Astrocyte of the hippocampus (primary cell): ENCODE measurements around the gene TTC17.
A peak's percentile ranks its signal among the peaks of the same experiment; 100 is the strongest.
"Not testable (repeated sequence)": the region's sequence is repeated elsewhere in the genome, so short reads cannot be mapped to it uniquely, and the experiment has no call there.

Experiments
- DNase-seq: peaks from one replicate; pipeline ENCODE4 v3.0.0; 2011; ENCODE audit warnings: low read depth, low spot score

The TTC17 gene

DNA sequence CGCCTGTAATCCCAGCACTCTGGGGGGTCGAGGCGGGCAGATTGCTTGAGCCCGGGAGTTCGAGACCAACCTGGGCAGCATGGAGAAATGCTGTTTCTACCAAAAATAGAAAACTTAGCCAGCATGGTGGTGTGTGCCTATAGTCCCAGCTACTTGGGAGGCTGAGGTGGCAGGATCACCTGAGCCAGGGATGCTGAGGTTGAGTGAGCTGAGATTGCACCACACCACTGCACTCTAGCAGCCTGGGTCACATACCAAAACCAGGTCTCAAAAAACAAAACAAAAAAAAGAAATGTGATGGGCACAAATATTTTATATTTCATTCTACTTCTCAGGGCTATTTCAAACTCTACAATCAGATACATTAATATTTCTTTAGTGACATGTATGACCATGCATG, 25.7 kb downstream of the TTC17 start:
- no peak for DNase-seq

DNA sequence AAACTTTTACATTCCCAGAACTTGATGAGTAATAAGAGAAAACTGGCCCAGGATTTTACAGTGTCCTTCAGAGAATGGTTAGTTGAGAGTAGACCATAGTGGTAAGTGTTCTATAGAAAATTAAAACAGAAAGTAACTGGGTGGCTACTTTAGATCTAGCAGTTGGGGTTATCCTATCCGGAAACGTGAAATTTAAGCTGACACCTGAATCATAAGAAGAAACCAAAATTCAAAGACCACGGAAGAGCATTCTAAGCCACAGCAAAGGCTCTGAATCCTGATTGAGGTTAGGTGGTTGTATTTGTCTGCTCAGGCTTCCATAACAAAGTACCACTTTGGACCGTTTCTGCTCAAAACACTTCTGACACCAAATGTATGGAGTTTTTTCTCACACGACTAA, 34.0 kb downstream of the TTC17 start:
- DNase-seq: no peak

GRCh38 chr11:43393765-43394355, 35.1 kb downstream of the TTC17 start:
- DNase-seq: no peak

DNA sequence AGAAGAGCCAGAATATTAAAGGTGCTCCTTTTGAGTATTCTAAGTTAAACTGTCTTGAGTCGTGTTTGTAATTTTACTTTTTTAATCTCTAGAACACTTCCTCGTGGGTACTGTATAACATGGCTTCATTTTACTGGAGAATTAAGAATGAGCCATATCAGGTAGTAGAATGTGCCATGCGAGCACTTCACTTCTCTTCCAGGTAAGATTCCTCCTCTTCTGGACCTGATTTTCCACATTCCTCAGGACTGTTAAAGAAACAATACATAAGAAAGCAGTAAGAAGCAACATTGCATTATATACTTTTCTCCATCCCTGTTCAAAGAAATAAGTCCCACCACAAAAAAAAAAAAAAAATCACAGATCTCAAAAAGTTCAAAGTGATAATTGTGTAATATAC, 37.9 kb downstream of the TTC17 start:
- no peak for DNase-seq

DNA sequence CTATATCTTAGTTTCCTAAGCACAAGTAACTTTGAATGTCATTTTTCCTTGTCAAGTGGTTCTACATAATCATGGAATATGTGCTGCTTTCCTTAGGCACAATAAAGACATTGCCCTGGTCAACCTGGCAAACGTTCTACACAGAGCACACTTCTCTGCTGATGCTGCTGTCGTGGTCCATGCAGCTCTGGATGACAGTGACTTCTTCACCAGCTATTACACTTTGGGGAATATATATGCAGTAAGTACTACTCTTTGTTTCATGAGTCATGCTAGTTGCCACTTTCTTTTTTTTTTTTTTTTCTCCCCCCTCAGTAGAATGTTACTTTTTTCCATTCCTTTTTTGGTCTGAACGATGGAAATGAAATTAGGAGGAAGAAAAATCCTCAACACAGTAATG, 38.5 kb downstream of the TTC17 start:
- no peak for DNase-seq

DNA sequence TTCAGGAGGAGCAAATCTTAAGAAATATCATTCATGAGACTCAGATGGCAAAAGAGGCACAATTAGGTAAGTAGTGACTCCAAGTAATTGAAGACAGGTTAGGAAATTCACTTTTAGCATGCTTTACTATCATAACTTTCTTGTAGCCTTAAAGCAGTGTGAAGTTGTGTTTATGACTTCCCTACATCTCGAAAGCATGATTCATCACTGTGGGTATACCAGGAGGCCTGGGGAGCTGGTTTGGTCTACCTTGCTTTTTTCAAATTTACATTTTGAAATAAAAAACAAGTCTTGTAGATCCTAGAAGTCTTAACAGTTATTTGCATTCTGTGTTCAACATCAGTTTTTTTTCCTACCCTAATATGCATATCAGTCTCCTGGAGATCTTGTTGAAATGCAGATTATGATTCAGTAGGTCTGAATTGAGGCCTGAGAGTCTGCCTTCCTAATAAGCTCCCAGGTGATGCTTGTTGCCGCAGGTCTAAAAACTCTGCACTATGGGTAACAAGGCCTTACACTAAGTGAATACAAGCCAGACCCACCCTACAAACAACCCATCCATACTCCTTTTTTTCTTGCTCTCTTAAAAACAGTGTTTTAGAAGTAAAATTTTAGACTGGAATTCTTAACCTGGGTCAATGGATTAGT, 41.4 kb downstream of the TTC17 start:
- DNase-seq: peak; percentile 23

DNA sequence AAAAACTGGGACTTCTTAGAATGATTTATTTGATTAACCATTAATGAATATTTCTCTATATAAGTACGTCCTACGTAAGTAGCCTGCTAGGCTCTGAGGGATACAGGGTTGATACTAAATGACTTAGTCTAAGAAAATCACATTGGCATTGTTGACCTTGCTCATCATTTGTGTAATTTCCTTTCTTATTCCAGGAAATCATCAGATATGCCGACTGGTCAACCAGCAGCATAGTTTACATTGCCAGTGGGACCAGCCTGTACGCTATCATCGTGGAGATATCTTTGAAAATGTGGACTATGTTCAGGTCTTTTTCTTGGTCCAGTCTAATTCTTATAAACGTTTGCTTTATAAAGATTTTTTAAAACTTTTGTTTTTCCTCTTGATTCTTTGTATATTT, 42.5 kb downstream of the TTC17 start:
- DNase-seq: no peak

DNA sequence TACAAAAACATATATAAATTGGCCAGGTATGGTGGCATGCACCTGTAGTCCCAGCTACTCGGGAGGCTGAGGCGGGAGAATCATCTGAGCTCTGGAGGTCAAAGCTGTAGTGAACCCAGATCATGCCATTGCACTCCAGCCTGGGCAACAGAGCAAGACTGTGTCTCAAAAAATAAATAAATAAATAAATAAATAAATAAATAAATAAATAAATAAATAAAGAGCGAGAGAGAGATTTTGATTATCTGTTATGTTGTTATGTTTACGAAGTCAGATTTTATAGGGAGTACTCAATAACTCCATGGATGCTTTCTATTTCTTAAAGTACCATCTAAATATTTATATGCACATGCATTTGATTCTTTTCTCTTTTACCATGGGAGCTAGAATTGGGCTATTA, 43.1 kb downstream of the TTC17 start:
- DNase-seq: not testable (repeated sequence)

GRCh38 chr11:43403357-43404231, 44.9 kb downstream of the TTC17 start:
- DNase-seq: no peak

DNA sequence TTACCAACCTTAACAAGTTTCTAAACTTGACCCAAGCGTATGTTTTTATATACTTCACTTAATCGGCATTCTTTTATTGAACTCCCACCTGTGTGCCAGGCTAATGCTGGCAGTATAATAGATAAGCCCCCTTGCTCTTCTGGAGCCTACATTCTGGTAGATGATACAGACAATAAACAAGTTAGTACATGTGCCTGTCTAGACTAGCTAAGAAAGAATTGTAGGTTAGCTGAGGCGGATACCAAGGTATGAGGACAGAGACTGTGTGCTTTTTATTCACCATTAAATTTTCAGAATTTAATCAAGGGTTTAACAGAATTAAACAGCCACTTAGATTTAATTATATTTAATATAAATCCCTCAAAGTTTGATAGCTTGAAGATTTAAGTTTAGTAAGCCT, 45.7 kb downstream of the TTC17 start:
- no peak for DNase-seq

DNA sequence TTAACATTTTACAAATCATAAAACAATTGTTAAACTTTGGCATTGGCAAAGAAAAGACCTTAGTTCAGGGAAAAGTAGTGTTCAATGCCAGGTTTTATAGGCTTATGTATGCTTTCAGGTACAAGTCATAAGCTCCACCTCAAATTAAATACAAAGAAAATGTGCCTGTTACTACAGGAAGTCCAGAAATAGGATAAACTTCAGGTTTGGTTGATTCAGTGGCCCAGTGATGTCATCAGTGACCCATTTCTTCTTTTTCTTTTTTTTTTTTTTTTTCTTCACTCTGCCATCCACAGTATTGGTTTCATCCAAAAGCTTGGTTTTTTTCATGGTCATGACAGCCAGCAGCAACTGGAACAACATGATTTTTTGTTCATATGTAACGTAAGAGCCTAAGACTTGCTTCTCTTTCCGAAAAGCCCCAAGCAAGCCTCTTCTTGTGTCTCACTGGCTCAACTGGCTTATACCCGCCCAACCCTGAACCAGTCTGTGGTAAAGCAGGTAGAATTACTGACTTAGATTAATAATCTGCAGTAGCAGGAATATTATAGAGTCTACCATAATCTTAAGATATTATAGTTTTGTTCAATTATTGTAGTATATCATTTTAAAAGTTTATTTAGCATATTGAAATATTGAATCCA, 46.2 kb downstream of the TTC17 start:
- no peak for DNase-seq

- no peak for DNase-seq
These were observed 49.6 kb downstream of the TTC17 start for GRCh38 chr11:43408277-43408676.

DNA sequence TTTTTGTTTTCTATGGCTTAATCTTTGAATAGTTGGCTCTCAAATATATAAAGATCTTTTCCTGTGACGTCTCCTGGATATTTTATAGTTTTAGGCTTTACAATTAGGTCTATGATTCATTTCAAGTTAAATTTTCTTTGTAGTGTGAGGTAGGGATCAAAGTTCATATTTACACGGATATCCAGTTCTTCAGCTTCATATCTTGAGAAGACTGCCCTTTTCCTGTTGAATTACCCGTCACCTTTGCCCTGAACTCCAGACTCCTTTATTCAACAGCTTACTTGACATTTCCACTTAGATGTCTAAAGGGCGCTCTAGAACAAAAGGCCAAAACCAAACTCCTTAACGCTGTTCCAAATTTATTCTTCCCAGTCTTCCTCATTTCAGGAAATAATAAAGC, 51.7 kb downstream of the TTC17 start:
- no peak for DNase-seq

- no peak for DNase-seq
These were observed 59.5 kb downstream of the TTC17 start for GRCh38 chr11:43418197-43418596.

GRCh38 chr11:43419460-43419859, 60.7 kb downstream of the TTC17 start:
- DNase-seq: peak; percentile 58

DNA sequence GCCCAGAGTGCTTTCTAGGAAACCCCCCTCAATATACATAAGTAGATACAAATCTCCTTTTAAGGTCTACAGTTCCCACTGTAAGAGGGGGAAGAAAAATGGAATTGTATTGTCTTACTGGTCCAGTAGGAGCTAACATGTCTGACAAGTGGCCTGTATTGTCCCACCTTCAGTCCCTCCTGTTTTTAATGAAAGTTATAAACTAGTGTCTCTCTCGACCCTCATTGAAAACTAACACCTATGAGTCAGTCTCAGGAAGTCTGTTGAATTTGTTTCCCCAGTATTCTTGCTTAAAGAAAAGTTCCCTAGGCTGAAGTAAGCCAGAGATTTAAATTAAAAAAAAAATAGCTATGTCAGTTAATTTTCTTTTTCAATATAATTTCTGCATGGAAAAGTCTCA, 69.3 kb downstream of the TTC17 start:
- no peak for DNase-seq

DNA sequence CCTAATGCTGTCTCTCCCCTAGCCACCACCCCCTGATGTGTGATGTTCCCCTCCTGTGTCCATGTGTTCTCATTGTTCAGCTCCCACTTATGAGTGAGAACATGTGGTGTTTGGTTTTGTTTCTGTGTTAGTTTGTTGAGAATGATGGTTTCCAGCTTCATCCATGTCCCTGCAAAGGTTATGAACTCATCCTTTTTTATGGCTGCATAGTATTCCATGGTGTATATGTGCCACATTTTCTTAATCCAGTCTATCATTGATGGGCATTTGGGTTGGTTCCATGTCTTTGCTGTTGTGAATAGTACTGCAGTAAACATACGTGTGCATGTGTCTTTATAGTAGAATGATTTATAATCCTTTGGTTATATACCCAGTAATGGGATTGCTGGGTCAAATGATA, 72.2 kb downstream of the TTC17 start:
- DNase-seq: not testable (repeated sequence)

GRCh38 chr11:43434893-43435292, 76.2 kb downstream of the TTC17 start:
- no peak for DNase-seq

GRCh38 chr11:43440486-43440885, 81.8 kb downstream of the TTC17 start:
- no peak for DNase-seq

DNA sequence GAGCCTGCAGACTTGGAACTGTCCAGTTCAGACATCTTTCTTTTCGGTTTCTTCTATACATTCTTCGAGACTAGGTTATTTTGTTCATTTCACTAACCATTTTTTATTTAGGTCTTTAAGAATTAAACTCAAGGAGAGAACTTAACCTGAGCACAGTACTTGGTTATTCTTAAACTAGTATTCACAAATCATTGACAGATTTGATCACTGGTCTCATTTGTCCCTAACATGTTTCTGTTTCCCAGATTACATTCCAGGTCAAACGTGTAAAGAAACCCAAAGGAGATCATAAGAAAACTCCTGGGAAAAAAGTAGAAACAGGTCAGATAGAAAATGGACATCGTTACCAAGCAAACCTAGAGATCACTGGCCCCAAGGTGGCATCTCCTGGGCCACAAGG, 85.1 kb downstream of the TTC17 start:
- DNase-seq: no peak

DNA sequence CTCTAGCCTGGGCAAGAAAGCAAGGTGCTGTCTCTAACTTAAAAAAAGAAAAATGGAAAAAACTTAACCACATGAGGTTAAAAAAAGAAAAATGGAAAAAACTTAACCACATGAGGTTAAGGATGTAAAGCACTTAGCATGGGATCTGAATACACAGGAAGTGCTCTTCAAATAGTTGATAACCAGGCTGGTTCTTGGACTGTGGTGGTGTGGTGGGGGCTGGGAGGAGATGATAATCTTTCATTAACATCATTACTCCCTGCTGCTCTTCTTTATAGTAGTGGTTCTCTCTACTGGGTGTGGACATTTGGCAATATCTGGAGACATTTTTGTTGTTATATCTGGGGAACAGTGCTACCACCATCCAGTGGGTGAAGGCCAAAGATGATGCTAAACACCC, 88.4 kb downstream of the TTC17 start:
- DNase-seq: no peak

DNA sequence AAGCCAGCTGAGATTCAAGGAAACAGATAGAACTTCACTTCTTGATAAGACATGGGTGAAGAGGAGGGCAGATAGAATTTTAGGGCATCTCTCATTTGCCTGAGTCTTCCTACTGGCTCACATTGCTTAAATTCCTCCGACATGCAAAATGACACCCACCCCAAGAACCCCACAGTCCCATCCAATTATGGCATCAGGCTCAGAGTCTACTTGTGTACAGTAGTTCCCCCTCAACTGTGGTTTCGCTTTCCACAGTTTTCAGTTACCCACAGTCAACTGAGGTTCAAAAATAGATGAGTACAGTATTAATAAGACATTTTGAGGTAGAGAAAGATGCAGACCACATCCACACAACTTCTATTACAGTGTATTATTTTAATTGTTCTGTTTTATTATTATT, 99.8 kb downstream of the TTC17 start:
- no peak for DNase-seq
